Measurements from ENCODE around the gene HAPLN2.

HAPLN2 gene

GRCh38 chr1:156659661-156659987 lies 40.4 kb downstream of the HAPLN2 start:
- TF ChIP-seq CTCF (conservative IDR thresholded peaks at IDR 0.05; ENCODE audit: low read depth, low read length), result no peak
- DNase-seq (ENCODE audit: low read depth), result no peak
- H3K4me3 ChIP-seq (ENCODE audit: low read length), result peak overlapping the region; percentile 24

GRCh38 chr1:156659988-156660751 lies 41.0 kb downstream of the HAPLN2 start:
- H3K4me3 ChIP-seq (ENCODE audit: low read length), result peak overlapping the region; percentile 45
- peak; percentile 77 for DNase-seq (ENCODE audit: low read depth)
- peak; percentile 97 for TF ChIP-seq CTCF (conservative IDR thresholded peaks at IDR 0.05; ENCODE audit: low read depth, low read length)

- H3K4me3 ChIP-seq (ENCODE audit: low read length), result peak overlapping the region; percentile 45
- TF ChIP-seq CTCF (conservative IDR thresholded peaks at IDR 0.05; ENCODE audit: low read depth, low read length), result no peak
- no peak for DNase-seq (ENCODE audit: low read depth)
Measured at GRCh38 chr1:156660752-156661112, 41.5 kb downstream of the HAPLN2 start.

GRCh38 chr1:156662005-156662799 lies 43.0 kb downstream of the HAPLN2 start:
- TF ChIP-seq CTCF (conservative IDR thresholded peaks at IDR 0.05; ENCODE audit: low read depth, low read length), result no peak
- H3K4me3 ChIP-seq (ENCODE audit: low read length), result no peak overlapping the region
- no peak for DNase-seq (ENCODE audit: low read depth)

- DNase-seq (ENCODE audit: low read depth), result no peak
- TF ChIP-seq CTCF (conservative IDR thresholded peaks at IDR 0.05; ENCODE audit: low read depth, low read length), result no peak
Measured at GRCh38 chr1:156662800-156663055, 43.5 kb downstream of the HAPLN2 start.

GRCh38 chr1:156663178-156663577 lies 44.0 kb downstream of the HAPLN2 start:
- no peak for TF ChIP-seq CTCF (conservative IDR thresholded peaks at IDR 0.05; ENCODE audit: low read depth, low read length)
- no peak overlapping the region for H3K4me3 ChIP-seq (ENCODE audit: low read length)
- no peak for DNase-seq (ENCODE audit: low read depth)

More at GRCh38 chr1:156662800-156663055, 43.5 kb downstream of the HAPLN2 start:
- no peak overlapping the region for H3K4me3 ChIP-seq (ENCODE audit: low read length)
